IMR-90 (cell line): ENCODE data around the gene LARGE2. TPM values are rescaled to one million over a fixed set of nuclear protein-coding genes. Genes with fewer than 3 reads are reported as not detected.

Experiments
- ATAC-seq: fragments of 200-7000 bp; cut with Tn5 transposase; 2 replicates; pipeline ENCODE4 v1.9.1; 2020; ENCODE audit warnings: low read depth, mild to moderate bottlenecking, moderate library complexity
- BruUV-seq: library from RNA; stranded (reverse); fragments of 400-500 nt; replicated peaks from 2 replicates; lab custom pipeline; 2021; lab: Mats Ljungman, UMichigan
- CTCF ChIA-PET: fragments of 300-600 bp; formaldehyde crosslinking; extraction: SDS; loops from one replicate; lab custom pipeline; 2021; ENCODE audit warnings: antibody characterized with exemption; lab: Yijun Ruan, JAX
- POLR2A ChIA-PET: fragments of 300-600 bp; sonication (Branson Sonifier 250); formaldehyde crosslinking; loops from one replicate; lab custom pipeline; 2022; ENCODE audit warnings: antibody characterized with exemption; ENCODE audit not compliant: unreplicated experiment; lab: Charles Lee
- DNase-seq: peaks from one replicate; pipeline ENCODE4 v3.0.0; 2013
- H2AFZ ChIP-seq: replicated peaks from 2 replicates; pipeline ENCODE3; 2013; ENCODE audit warnings: low read length, mild to moderate bottlenecking; ENCODE audit not compliant: poor library complexity
- H2AK5ac ChIP-seq: 2 replicates; pipeline ENCODE4 v1.6.1; 2013; ENCODE audit warnings: low read depth, low read length, inconsistent platforms
- H2AK9ac ChIP-seq: replicated peaks from 2 replicates; pipeline ENCODE3; 2013; ENCODE audit warnings: mild to moderate bottlenecking, low read depth, low read length, moderate library complexity; ENCODE audit not compliant: poor library complexity
- H2BK120ac ChIP-seq: 2 replicates; pipeline ENCODE4 v1.6.1; 2013; ENCODE audit warnings: low read depth, low read length, inconsistent platforms
- H2BK15ac ChIP-seq: 3 replicates; pipeline ENCODE4 v1.6.1; 2013; ENCODE audit warnings: low read depth, low read length, inconsistent platforms
- H2BK20ac ChIP-seq: 2 replicates; pipeline ENCODE4 v1.6.1; 2013; ENCODE audit warnings: low read depth, mild to moderate bottlenecking, inconsistent platforms, low read length, moderate library complexity
- H2BK5ac ChIP-seq: 2 replicates; pipeline ENCODE4 v1.6.1; 2013; ENCODE audit warnings: mild to moderate bottlenecking, low read depth, low read length, inconsistent platforms; ENCODE audit not compliant: poor library complexity, severe bottlenecking
- H3K14ac ChIP-seq: replicated peaks from 2 replicates; pipeline ENCODE4 v1.6.1; 2013; ENCODE audit warnings: low read depth, low read length, inconsistent platforms
- H3K18ac ChIP-seq: 2 replicates; pipeline ENCODE4 v1.6.1; 2013; ENCODE audit warnings: low read depth, low read length, control low read depth
- H3K23ac ChIP-seq: 2 replicates; pipeline ENCODE4 v1.6.1; 2013; ENCODE audit warnings: low read depth, low read length, inconsistent platforms
- H3K27ac ChIP-seq: 2 replicates; pipeline ENCODE4 v1.5.1; 2013; ENCODE audit warnings: mild to moderate bottlenecking, control low read depth, low read length; ENCODE audit not compliant: insufficient read depth
- H3K27me3 ChIP-seq: 2 replicates; pipeline ENCODE4 v1.6.1; 2013; ENCODE audit warnings: low read length; ENCODE audit not compliant: control insufficient read depth, insufficient read depth
- H3K36me3 ChIP-seq: 2 replicates; pipeline ENCODE4 v1.6.1; 2013; ENCODE audit warnings: low read length, mixed read lengths; ENCODE audit not compliant: control insufficient read depth, insufficient read depth
- H3K4ac ChIP-seq: 2 replicates; pipeline ENCODE4 v1.6.1; 2013; ENCODE audit warnings: low read depth, low read length, inconsistent platforms
- H3K4me1 ChIP-seq: 2 replicates; pipeline ENCODE4 v1.6.1; 2013; ENCODE audit warnings: low read length, mixed read lengths; ENCODE audit not compliant: control insufficient read depth, insufficient read depth
- H3K4me2 ChIP-seq: 2 replicates; pipeline ENCODE4 v1.6.1; 2013; ENCODE audit warnings: low read depth, mild to moderate bottlenecking, control low read depth, low read length, moderate library complexity
- H3K4me3 ChIP-seq: 2 replicates; pipeline ENCODE4 v1.5.1; 2013; ENCODE audit warnings: low read depth, mild to moderate bottlenecking, control low read depth, low read length, moderate library complexity; ENCODE audit not compliant: insufficient read depth
- H3K56ac ChIP-seq: 2 replicates; pipeline ENCODE4 v1.6.1; 2013; ENCODE audit warnings: low read length, inconsistent platforms; ENCODE audit not compliant: insufficient read depth; ENCODE audit errors: extremely low read depth
- H3K79me1 ChIP-seq, 2 experiments: 2 replicates each; pipeline ENCODE4 v1.6.1; 2013; ENCODE audit warnings: low read length in 2 of 2, inconsistent platforms in 1 of 2, low read depth in 1 of 2
- H3K9ac ChIP-seq: 2 replicates; pipeline ENCODE4 v1.6.1; 2013; ENCODE audit warnings: low read depth, low read length, control low read depth
- H3K9me1 ChIP-seq: 2 replicates; pipeline ENCODE4 v1.6.1; 2013; ENCODE audit warnings: low read length, inconsistent platforms; ENCODE audit not compliant: insufficient read depth
- H3K9me3 ChIP-seq: 2 replicates; pipeline ENCODE4 v1.6.1; 2013; ENCODE audit warnings: low read length; ENCODE audit not compliant: control insufficient read depth, insufficient read depth
- H4K20me1 ChIP-seq: 2 replicates; pipeline ENCODE4 v1.6.1; 2013; ENCODE audit warnings: low read length, inconsistent platforms; ENCODE audit not compliant: insufficient read depth
- H4K5ac ChIP-seq: 2 replicates; pipeline ENCODE4 v1.6.1; 2013; ENCODE audit warnings: mild to moderate bottlenecking, low read depth, low read length, control low read depth
- H4K8ac ChIP-seq, 2 experiments: 2 replicates each; pipeline ENCODE4 v1.6.1; 2013; ENCODE audit warnings: low read depth in 2 of 2, low read length in 2 of 2, control low read depth in 1 of 2, inconsistent platforms in 1 of 2
- H4K91ac ChIP-seq: 2 replicates; pipeline ENCODE4 v1.6.1; 2013; ENCODE audit warnings: low read depth, low read length, inconsistent platforms; ENCODE audit not compliant: insufficient read depth
- BHLHE40 ChIP-seq: fragments of 150-350 bp; IDR thresholded peaks from 2 replicates; pipeline ENCODE4 v1.6.1; 2016; ENCODE audit warnings: mild to moderate bottlenecking, low read depth, low read length
- CEBPB ChIP-seq: IDR thresholded peaks from 2 replicates; pipeline ENCODE4 v1.6.1; 2012; ENCODE audit warnings: low read depth, low read length, improper control_type of control experiment
- CHD1 ChIP-seq: IDR thresholded peaks from 2 replicates; pipeline ENCODE4 v1.6.1; 2012; ENCODE audit warnings: low read depth, low read length, improper control_type of control experiment
- MXI1 ChIP-seq: IDR thresholded peaks from 2 replicates; pipeline ENCODE4 v1.6.1; 2012; ENCODE audit warnings: low read depth, mild to moderate bottlenecking, low read length, moderate library complexity, borderline replicate concordance
- POLR2A ChIP-seq: IDR thresholded peaks from 2 replicates; pipeline ENCODE4 v1.6.1; 2012; ENCODE audit warnings: mild to moderate bottlenecking, low read depth, low read length
- RAD21 ChIP-seq: IDR thresholded peaks from 2 replicates; pipeline ENCODE4 v1.6.1; 2012; ENCODE audit warnings: low read length, improper control_type of control experiment
- RCOR1 ChIP-seq: IDR thresholded peaks from 2 replicates; pipeline ENCODE4 v1.6.1; 2012; ENCODE audit warnings: mild to moderate bottlenecking, low read length, improper control_type of control experiment; ENCODE audit not compliant: insufficient replicate concordance
- WGBS, 2 experiments: methylation state at CpG; one replicate each; pipeline versions ENCODE4 v1.1.5 to v1.1.7; 2013; ENCODE audit warnings: missing lambda C conversion rate in 2 of 2; ENCODE audit not compliant: insufficient read length in 1 of 2; ENCODE audit errors: extremely low coverage in 2 of 2; 5-methylcytosine and 5-hydroxymethylcytosine counted together
- dilution Hi-C: fragments of 300-500 bp; cut with HindIII; formaldehyde crosslinking; loops from one replicate; pipeline ENCODE4 v1.14.3; 2018; ENCODE audit warnings: low sequenced_read_pairs; ENCODE audit not compliant: unreplicated experiment
- in situ Hi-C: fragments of 300-500 bp; cut with MboI; formaldehyde crosslinking; loops from 3 replicates; pipeline ENCODE4 v1.14.3; 2019; ENCODE audit warnings: low sequenced_read_pairs, inconsistent platforms, mixed read lengths
- intact Hi-C: fragments of 100-400 bp; cut with micrococcal nuclease; formaldehyde crosslinking; loops from 2 replicates; pipeline ENCODE4 v1.10.0; 2022
- polyA plus RNA-seq, 3 experiments: library from polyadenylated mRNA; depleted of rRNA; stranded (reverse); fragments of >200 nt; gene quantifications; 2 replicates each; pipeline ENCODE4 v1.2.3, GENCODE V29; 2012; ENCODE audit warnings: low replicate concordance in 1 of 3
- total RNA-seq: library from RNA; depleted of rRNA; stranded (reverse); fragments of >200 nt; gene quantifications from 2 replicates; pipeline ENCODE4 v1.2.3, GENCODE V29; 2012
- TF ChIP-seq, protein P1 (sequence below): conservative IDR thresholded peaks from 2 replicates; pipeline ENCODE4 v1.5.1; 2012; ENCODE audit warnings: mild to moderate bottlenecking, low read depth, low read length, improper control_type of control experiment
- TF ChIP-seq, protein P2 (sequence below): fragments of 150-350 bp; IDR thresholded peaks from 2 replicates; pipeline ENCODE4 v1.6.1; 2016; ENCODE audit warnings: low read depth, mild to moderate bottlenecking, low read length, moderate library complexity, borderline replicate concordance

LARGE2 gene
- total and polyA plus RNA-seq, 2 of the 4 experiments (the other 2 are of a cell fraction) = 0.03 TPM; not detected in 1

DNA sequence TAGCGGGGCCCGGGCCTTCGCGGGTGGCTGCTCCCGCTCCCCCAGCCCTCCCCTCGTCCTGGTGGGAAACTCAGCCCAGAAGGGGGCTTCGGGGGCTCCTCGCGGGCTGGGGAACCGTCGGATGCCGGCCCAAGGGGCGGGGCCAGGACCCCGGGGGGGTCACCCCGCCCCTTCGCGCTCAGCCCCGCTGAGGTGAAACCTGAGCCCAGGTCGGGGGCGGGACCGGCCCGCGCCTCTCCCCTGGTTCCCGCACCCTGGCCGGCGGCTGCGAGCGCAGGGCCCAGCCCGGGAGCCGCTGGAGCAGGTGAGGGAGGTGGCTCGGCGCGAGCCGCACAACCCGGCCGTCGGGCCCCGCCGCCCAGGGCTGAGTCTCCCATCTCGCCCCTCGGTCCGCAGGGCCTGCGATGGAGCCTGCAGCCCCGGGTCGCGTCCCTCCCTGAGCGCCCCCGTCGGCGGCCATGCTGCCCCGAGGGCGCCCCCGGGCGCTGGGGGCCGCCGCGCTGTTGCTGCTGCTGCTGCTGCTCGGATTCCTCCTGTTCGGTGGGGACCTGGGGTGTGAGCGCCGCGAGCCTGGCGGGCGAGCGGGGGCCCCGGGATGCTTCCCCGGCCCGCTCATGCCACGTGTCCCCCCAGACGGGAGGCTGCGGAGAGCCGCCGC, at the start of gene LARGE2 (continued):
- TF ChIP-seq, protein P1, sequence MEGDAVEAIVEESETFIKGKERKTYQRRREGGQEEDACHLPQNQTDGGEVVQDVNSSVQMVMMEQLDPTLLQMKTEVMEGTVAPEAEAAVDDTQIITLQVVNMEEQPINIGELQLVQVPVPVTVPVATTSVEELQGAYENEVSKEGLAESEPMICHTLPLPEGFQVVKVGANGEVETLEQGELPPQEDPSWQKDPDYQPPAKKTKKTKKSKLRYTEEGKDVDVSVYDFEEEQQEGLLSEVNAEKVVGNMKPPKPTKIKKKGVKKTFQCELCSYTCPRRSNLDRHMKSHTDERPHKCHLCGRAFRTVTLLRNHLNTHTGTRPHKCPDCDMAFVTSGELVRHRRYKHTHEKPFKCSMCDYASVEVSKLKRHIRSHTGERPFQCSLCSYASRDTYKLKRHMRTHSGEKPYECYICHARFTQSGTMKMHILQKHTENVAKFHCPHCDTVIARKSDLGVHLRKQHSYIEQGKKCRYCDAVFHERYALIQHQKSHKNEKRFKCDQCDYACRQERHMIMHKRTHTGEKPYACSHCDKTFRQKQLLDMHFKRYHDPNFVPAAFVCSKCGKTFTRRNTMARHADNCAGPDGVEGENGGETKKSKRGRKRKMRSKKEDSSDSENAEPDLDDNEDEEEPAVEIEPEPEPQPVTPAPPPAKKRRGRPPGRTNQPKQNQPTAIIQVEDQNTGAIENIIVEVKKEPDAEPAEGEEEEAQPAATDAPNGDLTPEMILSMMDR = no peak

DNA sequence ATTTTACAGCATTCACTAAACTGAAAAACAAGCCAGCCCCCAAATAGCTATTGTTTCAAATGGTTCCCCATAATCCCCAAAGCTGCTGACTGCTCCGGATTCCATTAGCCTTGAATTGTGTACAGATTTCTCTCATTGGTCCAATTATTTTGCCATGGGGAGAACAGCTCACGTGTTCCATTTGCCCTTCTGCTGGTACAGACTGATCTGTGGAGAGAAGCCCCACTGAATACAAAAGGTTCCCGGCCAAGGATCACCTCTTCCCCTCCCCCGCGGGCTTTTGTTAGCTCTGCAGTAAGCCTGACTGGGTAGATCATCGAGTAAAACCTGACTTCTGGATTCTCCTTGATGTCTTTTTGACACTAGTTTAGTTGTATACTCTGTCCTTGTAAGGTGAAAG, 46.1 kb upstream of the LARGE2 start:
- POLR2A ChIA-PET = no interaction called here
- CTCF ChIA-PET = no interaction called here
- Histone ChIP-seq H3K18ac (no peak overlapping the region), H2BK120ac (no peak overlapping the region), H4K8ac (no peak overlapping the region), H4K91ac (no peak overlapping the region), H3K4me1 (peaks cover 8% of the 10 kb centered on the region), H2BK5ac (no peak overlapping the region), H3K79me1 (peaks cover 0 to 11% of the 10 kb centered on the region in 2 experiments; a peak in 3 of 4 replicates), H2AK5ac (no peak overlapping the region), H3K23ac (no peak overlapping the region), H3K27ac (no peak overlapping the region), H3K14ac (no peak overlapping the region), H3K9me3 (no peaks in the 10 kb centered on the region), H3K4me3 (no peak overlapping the region), H3K4me2 (no peak overlapping the region), H2AFZ (no peak overlapping the region), H3K36me3 (peaks cover 43% of the 10 kb centered on the region), H3K9ac (no peak overlapping the region), H2BK20ac (no peak overlapping the region), H3K27me3 (no peaks in the 10 kb centered on the region), H2AK9ac (no peak overlapping the region), H2BK15ac (no peak overlapping the region), H3K4ac (no peak overlapping the region), H4K20me1 (peaks cover 19% of the 10 kb centered on the region), H3K56ac (no peak overlapping the region), H4K5ac (no peak overlapping the region), H3K9me1 (peaks cover 12% of the 10 kb centered on the region)
- WGBS, 2 experiments = no CpG with 5 or more reads among the region's 6 CpGs
- no TSS peak for BruUV-seq
- no peak for ATAC-seq
- dilution Hi-C loops (no loop called here), in situ Hi-C loops (loop anchor here (10.0 kb wide), 1 partner anchor 128 kb away; no protein-coding TSS in a partner anchor), intact Hi-C loops (loop anchor here (10.0 kb wide), 1 partner anchor 128 kb away; no protein-coding TSS in a partner anchor)
- DNase-seq = no peak
- TF ChIP-seq, protein P2, sequence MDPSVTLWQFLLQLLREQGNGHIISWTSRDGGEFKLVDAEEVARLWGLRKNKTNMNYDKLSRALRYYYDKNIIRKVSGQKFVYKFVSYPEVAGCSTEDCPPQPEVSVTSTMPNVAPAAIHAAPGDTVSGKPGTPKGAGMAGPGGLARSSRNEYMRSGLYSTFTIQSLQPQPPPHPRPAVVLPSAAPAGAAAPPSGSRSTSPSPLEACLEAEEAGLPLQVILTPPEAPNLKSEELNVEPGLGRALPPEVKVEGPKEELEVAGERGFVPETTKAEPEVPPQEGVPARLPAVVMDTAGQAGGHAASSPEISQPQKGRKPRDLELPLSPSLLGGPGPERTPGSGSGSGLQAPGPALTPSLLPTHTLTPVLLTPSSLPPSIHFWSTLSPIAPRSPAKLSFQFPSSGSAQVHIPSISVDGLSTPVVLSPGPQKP = no peak
- TF ChIP-seq RAD21 = no peak
- TF ChIP-seq, protein P1 = no peak
- TF ChIP-seq POLR2A = no peak
- TF ChIP-seq BHLHE40 = no peak
- no peak for TF ChIP-seq CEBPB
- TF ChIP-seq RCOR1 = no peak
- TF ChIP-seq CHD1 = no peak
- TF ChIP-seq MXI1 = no peak
